T follicular helper cell (primary cell): ENCODE data around the gene ITPA.
"Not testable (repeated sequence)": the region's sequence is repeated elsewhere in the genome, so short reads cannot be mapped to it uniquely, and the experiment has no call there.

Experiments used
- DNase-seq: peaks from one replicate; pipeline ENCODE4 v3.0.0-alpha.2; 2020; ENCODE audit warnings: low read depth

ITPA gene

GRCh38 chr20:3173610-3174441 is 35.5 kb upstream of the ITPA start:
- peak; percentile 87 for DNase-seq

GRCh38 chr20:3174442-3175261 is 34.6 kb upstream of the ITPA start:
- DNase-seq, result no peak

- no peak for DNase-seq
Observed at GRCh38 chr20:3175270-3175669, 34.0 kb upstream of the ITPA start.

GRCh38 chr20:3177746-3178485 is 31.4 kb upstream of the ITPA start:
- DNase-seq, result no peak

- DNase-seq, result no peak
Observed at GRCh38 chr20:3180319-3180718, 29.0 kb upstream of the ITPA start.

GRCh38 chr20:3181270-3181669 is 28.0 kb upstream of the ITPA start:
- no peak for DNase-seq

GRCh38 chr20:3182429-3182828 is 26.9 kb upstream of the ITPA start:
- not testable (repeated sequence) for DNase-seq

GRCh38 chr20:3183896-3184612 is 25.2 kb upstream of the ITPA start:
- DNase-seq, result no peak

- not testable (repeated sequence) for DNase-seq
Observed at GRCh38 chr20:3187861-3188260, 21.4 kb upstream of the ITPA start.

GRCh38 chr20:3188823-3189413 is 20.4 kb upstream of the ITPA start:
- DNase-seq, result no peak

GRCh38 chr20:3189561-3190131 is 19.7 kb upstream of the ITPA start:
- no peak for DNase-seq

GRCh38 chr20:3190681-3191111 is 18.6 kb upstream of the ITPA start:
- DNase-seq, result no peak

- no peak for DNase-seq
Observed at GRCh38 chr20:3192226-3193015, 16.9 kb upstream of the ITPA start.

GRCh38 chr20:3193806-3194616 is 15.3 kb upstream of the ITPA start:
- DNase-seq, result no peak

GRCh38 chr20:3194617-3195280 is 14.5 kb upstream of the ITPA start:
- no peak for DNase-seq

GRCh38 chr20:3195590-3196237 is 13.6 kb upstream of the ITPA start:
- DNase-seq, result no peak

GRCh38 chr20:3199206-3199605 is 10.1 kb upstream of the ITPA start:
- no peak for DNase-seq
